GM12878 (cell line): ENCODE data around the gene KRT222. TPM values are rescaled to one million over a fixed set of nuclear protein-coding genes. Genes with fewer than 3 reads are reported as not detected.

ENCODE experiments used
- ATAC-seq: fragments of 200-7000 bp; cut with Tn5 transposase; 3 replicates; pipeline ENCODE4 v1.9.1; 2020; ENCODE audit warnings: mild to moderate bottlenecking, moderate library complexity
- BruUV-seq: library from RNA; stranded (reverse); fragments of 400-500 nt; replicated peaks from 2 replicates; lab custom pipeline; 2021; lab: Mats Ljungman, UMichigan
- CTCF ChIA-PET: fragments of 300-600 bp; sonication (Branson Sonifier 250); formaldehyde crosslinking; extraction: SDS; loops from one replicate; lab custom pipeline; 2021; ENCODE audit warnings: inconsistent platforms; lab: Yijun Ruan, JAX
- POLR2A ChIA-PET: fragments of 350-600 bp; formaldehyde crosslinking; extraction: SDS; loops from one replicate; lab custom pipeline; 2021; ENCODE audit warnings: inconsistent platforms; lab: Charles Lee
- RAD21 ChIA-PET: fragments of 300-600 bp; sonication (Branson Sonifier 250); formaldehyde crosslinking; loops from one replicate; lab custom pipeline; 2023; ENCODE audit warnings: antibody characterized with exemption; ENCODE audit not compliant: unreplicated experiment; lab: Charles Lee
- SMC1A ChIA-PET: fragments of 300-600 bp; sonication (Branson Sonifier 250); formaldehyde crosslinking; loops from one replicate; lab custom pipeline; 2023; ENCODE audit not compliant: unreplicated experiment, uncharacterized antibody; lab: Charles Lee
- DNase-seq: peaks from one replicate; pipeline ENCODE4 v3.0.0-alpha.2; 2011; ENCODE audit warnings: low read depth, low spot score
- FAIRE-seq: peaks from 3 replicates; lab custom pipeline; 2011; peaks lifted over from hg19 to GRCh38; lab: Jason Lieb, UNC
- H2AFZ ChIP-seq: 2 replicates; pipeline ENCODE4 v1.6.0; 2011; ENCODE audit warnings: low read depth, low read length, control low read depth; ENCODE audit not compliant: control insufficient read depth
- H3K27ac ChIP-seq: 2 replicates; pipeline ENCODE4 v1.5.1; 2011; ENCODE audit warnings: control low read depth; ENCODE audit not compliant: control insufficient read depth, insufficient read depth
- H3K27me3 ChIP-seq, 2 experiments: replicated peaks in 1 of 2; 2 replicates each; pipeline versions ENCODE4 v1.6.0 to v1.6.1; 2011; ENCODE audit warnings: low read length in 1 of 2; ENCODE audit not compliant: control insufficient read depth in 2 of 2, insufficient read depth in 2 of 2
- H3K36me3 ChIP-seq, 2 experiments: 2 replicates each; pipeline ENCODE4 v1.5.1; 2011; ENCODE audit warnings: low read length in 1 of 2; ENCODE audit not compliant: control insufficient read depth in 2 of 2, insufficient read depth in 2 of 2
- H3K4me1 ChIP-seq: 2 replicates; pipeline ENCODE4 v1.6.1; 2011; ENCODE audit warnings: mild to moderate bottlenecking, low read length, moderate library complexity, mixed read lengths; ENCODE audit not compliant: control insufficient read depth, insufficient read depth
- H3K4me2 ChIP-seq: 2 replicates; pipeline ENCODE4 v1.6.0; 2011; ENCODE audit warnings: control low read depth; ENCODE audit not compliant: control insufficient read depth, insufficient read depth
- H3K4me3 ChIP-seq: fragments of 200-600 bp; sonication (generic); 2 replicates; pipeline ENCODE4 v1.5.1; 2016
- H3K79me2 ChIP-seq: 2 replicates; pipeline ENCODE4 v1.6.0; 2011; ENCODE audit warnings: low read length; ENCODE audit not compliant: control insufficient read depth, insufficient read depth
- H3K9ac ChIP-seq: 2 replicates; pipeline ENCODE4 v1.8.0; 2011; ENCODE audit warnings: low read length, control low read depth, mixed read lengths; ENCODE audit not compliant: control insufficient read depth, insufficient read depth
- H3K9me3 ChIP-seq: replicated peaks from 3 replicates; pipeline ENCODE4 v1.5.1; 2011; ENCODE audit warnings: mild to moderate bottlenecking, low read length; ENCODE audit not compliant: control insufficient read depth, insufficient read depth
- H4K20me1 ChIP-seq: 2 replicates; pipeline ENCODE4 v1.6.0; 2011; ENCODE audit not compliant: control insufficient read depth, insufficient read depth
- BCL11A ChIP-seq: IDR thresholded peaks from 2 replicates; pipeline ENCODE4 v1.6.1; 2011; ENCODE audit warnings: low read depth, low read length
- BCLAF1 ChIP-seq: fragments of 450-650 bp; IDR thresholded peaks from 2 replicates; pipeline ENCODE4 v1.6.1; 2017; ENCODE audit warnings: antibody characterized with exemption, mild to moderate bottlenecking, moderate library complexity
- CREM ChIP-seq: IDR thresholded peaks from 2 replicates; pipeline ENCODE4 v1.6.1; 2014; ENCODE audit warnings: antibody characterized with exemption, low read depth
- IKZF1 ChIP-seq: fragments of 450-650 bp; conservative IDR thresholded peaks from 2 replicates; pipeline ENCODE4 v1.6.1; 2017; ENCODE audit warnings: antibody characterized with exemption, mild to moderate bottlenecking
- JUND ChIP-seq: IDR thresholded peaks from 2 replicates; pipeline ENCODE4 v1.6.1; 2012; ENCODE audit warnings: low read depth, mild to moderate bottlenecking, low read length, improper control_type of control experiment, moderate library complexity
- MAX ChIP-seq: IDR thresholded peaks from 2 replicates; pipeline ENCODE4 v1.6.1; 2012; ENCODE audit warnings: low read depth, low read length, improper control_type of control experiment
- MEF2B ChIP-seq: fragments of 450-650 bp; IDR thresholded peaks from 2 replicates; pipeline ENCODE4 v1.6.1; 2018; ENCODE audit warnings: mild to moderate bottlenecking, moderate library complexity; ENCODE audit not compliant: partially characterized antibody, poor library complexity, severe bottlenecking
- MLLT1 ChIP-seq: fragments of 450-650 bp; IDR thresholded peaks from 2 replicates; pipeline ENCODE4 v1.6.1; 2016; ENCODE audit warnings: mild to moderate bottlenecking
- MYC ChIP-seq: IDR thresholded peaks from 2 replicates; pipeline ENCODE4 v1.6.1; 2011; ENCODE audit warnings: mild to moderate bottlenecking, low read length, moderate library complexity, inconsistent platforms; ENCODE audit not compliant: insufficient read depth, insufficient replicate concordance, insufficient read length, severe bottlenecking
- NBN ChIP-seq: fragments of 450-650 bp; IDR thresholded peaks from 2 replicates; pipeline ENCODE4 v1.6.1; 2016
- PAX8 ChIP-seq: fragments of 450-650 bp; IDR thresholded peaks from 2 replicates; pipeline ENCODE4 v1.6.1; 2017; ENCODE audit warnings: mild to moderate bottlenecking, moderate library complexity
- RAD51 ChIP-seq: fragments of 450-650 bp; IDR thresholded peaks from 2 replicates; pipeline ENCODE4 v1.6.1; 2016; ENCODE audit warnings: moderate library complexity, mild to moderate bottlenecking, inconsistent platforms
- STAT3 ChIP-seq: IDR thresholded peaks from 2 replicates; pipeline ENCODE4 v1.6.1; 2011; ENCODE audit warnings: low read depth, low read length, improper control_type of control experiment
- TCF3 ChIP-seq: IDR thresholded peaks from 2 replicates; pipeline ENCODE4 v1.6.1; 2012; ENCODE audit warnings: low read depth, mild to moderate bottlenecking, low read length, borderline replicate concordance; ENCODE audit not compliant: insufficient read depth
- ZNF217 ChIP-seq: fragments of 450-650 bp; IDR thresholded peaks from 2 replicates; pipeline ENCODE4 v1.6.1; 2017; ENCODE audit warnings: antibody characterized with exemption, mild to moderate bottlenecking
- ZNF622 ChIP-seq: fragments of 450-650 bp; IDR thresholded peaks from 2 replicates; pipeline ENCODE4 v1.6.1; 2017; ENCODE audit warnings: mild to moderate bottlenecking, inconsistent platforms
- WGBS: methylation state at CpG from one replicate; pipeline ENCODE4 v1.1.6; 2016; ENCODE audit warnings: low lambda C conversion rate; ENCODE audit not compliant: insufficient replicate concordance, insufficient coverage; ENCODE audit errors: missing lambda C conversion rate; 5-methylcytosine and 5-hydroxymethylcytosine counted together
- in situ Hi-C: fragments of 300-500 bp; cut with MboI; formaldehyde crosslinking; loops from 9 replicates; pipeline ENCODE4 v1.14.3; 2018; ENCODE audit warnings: mixed read lengths
- intact Hi-C: fragments of 100-400 bp; cut with micrococcal nuclease; formaldehyde crosslinking; loops from one replicate; pipeline ENCODE4 v1.14.2; 2022; ENCODE audit not compliant: unreplicated experiment
- polyA plus RNA-seq, 11 experiments: library from polyadenylated mRNA; depleted of rRNA in 4 of 11; unstranded in 6 of 11; stranded (reverse) in 5 of 11; fragments of >200 nt; fragmentation: Nextera tagmentation in 4 of 11; fragmentation: Illumina TruSeq in 1 of 11; extraction: Ambion mirVana in 4 of 11; extraction: Trizol in 1 of 11; gene quantifications; 1 replicate in 1 of 11; 2 replicates in 10 of 11; pipeline versions ENCODE4 v1.2.1 to v1.2.3, GENCODE V29; 2011 to 2016; ENCODE audit warnings: inconsistent platforms in 2 of 11, missing spikeins in 2 of 11, low read depth in 1 of 11
- total RNA-seq, 4 experiments: library from RNA; depleted of rRNA in 3 of 4; stranded (reverse); fragments of >200 nt in 3 of 4; fragmentation: Illumina TruSeq in 1 of 4; extraction: Trizol in 1 of 4; gene quantifications; 2 replicates each; pipeline versions ENCODE4 v1.2.1 to v1.2.3, GENCODE V29; 2013 to 2021

KRT222 gene
- total and polyA plus RNA-seq, 10 of the 15 experiments (the other 5 are each of a cell fraction or from before 2014, with no cell fraction given): 0.21 to 6.4 (median 0.54) TPM; not detected in 1

- TF ChIP-seq CREM: no peak
- TF ChIP-seq TCF3: no peak
- no peak for TF ChIP-seq BCLAF1
- TF ChIP-seq MLLT1: no peak
These were observed 29.6 kb upstream of the KRT222 start (continued) for GRCh38 chr17:40694584-40694983.

- Histone ChIP-seq H3K36me3 (no peaks in the 10 kb centered on the region), H3K27ac (no peak overlapping the region), H2AFZ (no peak overlapping the region), H3K9ac (no peak overlapping the region), H3K4me2 (no peak overlapping the region), H3K79me2 (no peaks in the 10 kb centered on the region), H3K4me1 (no peaks in the 10 kb centered on the region), H3K4me3 (no peak overlapping the region), H4K20me1 (no peaks in the 10 kb centered on the region), H3K9me3 (no peaks in the 10 kb centered on the region), H3K27me3 (no peaks in the 10 kb centered on the region)
- FAIRE-seq (no peak), DNase-seq (no peak), ATAC-seq (no peak)
- RAD21 ChIA-PET: no interaction called here
- in situ Hi-C loops: no loop called here
- POLR2A ChIA-PET: no interaction called here
- CTCF ChIA-PET: no interaction called here
- BruUV-seq: no TSS peak
- 38% methylated on average over 5 of the region's 5 CpGs for WGBS
- SMC1A ChIA-PET: interaction anchor here (1.6 to 9.3 kb wide), 2 partner anchors 7 to 13 kb away, joined by 3 to 58 read pairs; no protein-coding TSS in a partner anchor
- intact Hi-C loops: no loop called here
- TF ChIP-seq NBN (no peak), ZNF217 (no peak), MYC (no peak), ZNF622 (no peak), RAD51 (no peak), IKZF1 (no peak), MAX (no peak), PAX8 (no peak), JUND (no peak), BCL11A (no peak), STAT3 (no peak), MEF2B (no peak)
These were observed 22.1 kb upstream of the KRT222 start for GRCh38 chr17:40687106-40687505.
